MCF 10A (cell line): ENCODE data around the gene NT5DC3. TPM values are rescaled to one million over a fixed set of nuclear protein-coding genes. Genes with fewer than 3 reads are reported as not detected.
A peak's percentile ranks its signal among the peaks of the same experiment; 100 is the strongest.

Experiments used
- BruUV-seq: library from RNA; stranded (reverse); fragments of 400-500 nt; replicated peaks from 2 replicates; lab custom pipeline; 2021; lab: Mats Ljungman, UMichigan
- CTCF ChIA-PET: fragments of 300-600 bp; sonication (Branson Sonifier 250); formaldehyde crosslinking; extraction: SDS; loops from one replicate; lab custom pipeline; 2021; ENCODE audit warnings: antibody characterized with exemption, inconsistent platforms; lab: Yijun Ruan, JAX
- POLR2A ChIA-PET: fragments of 300-600, 350-650 bp; sonication (Branson Sonifier 250); formaldehyde crosslinking; extraction: SDS; loops from one replicate; lab custom pipeline; 2020; ENCODE audit warnings: antibody characterized with exemption, inconsistent platforms; lab: Yijun Ruan, JAX
- DNase-seq: peaks from one replicate; pipeline ENCODE4 v3.0.0-alpha.2; 2018; ENCODE audit not compliant: unreplicated experiment
- H3K27ac Mint-ChIP-seq: one replicate; pipeline ENCODE4 v1.8.0; 2022; ENCODE audit warnings: mild to moderate bottlenecking, low read depth, mixed read lengths; ENCODE audit not compliant: unreplicated experiment
- H3K27me3 Mint-ChIP-seq: one replicate; pipeline ENCODE4 v1.8.0; 2022; ENCODE audit warnings: mixed read lengths; ENCODE audit not compliant: insufficient read depth, unreplicated experiment
- H3K36me3 Mint-ChIP-seq: one replicate; pipeline ENCODE4 v1.8.0; 2022; ENCODE audit warnings: mild to moderate bottlenecking, moderate library complexity, mixed read lengths; ENCODE audit not compliant: insufficient read depth, unreplicated experiment
- H3K4me1 Mint-ChIP-seq: one replicate; pipeline ENCODE4 v1.8.0; 2022; ENCODE audit warnings: mixed read lengths; ENCODE audit not compliant: insufficient read depth, unreplicated experiment
- H3K4me3 Mint-ChIP-seq: one replicate; pipeline ENCODE4 v1.8.0; 2022; ENCODE audit warnings: mild to moderate bottlenecking, moderate library complexity, mixed read lengths; ENCODE audit not compliant: unreplicated experiment
- H3K9me3 Mint-ChIP-seq: one replicate; pipeline ENCODE4 v1.8.0; 2022; ENCODE audit warnings: mixed read lengths; ENCODE audit not compliant: unreplicated experiment
- intact Hi-C: fragments of 100-400 bp; cut with micrococcal nuclease; formaldehyde crosslinking; loops from 2 replicates; pipeline ENCODE4 v1.14.1; 2022
- total RNA-seq: library from RNA; stranded (reverse); gene quantifications from 2 replicates; pipeline ENCODE4 v1.2.3, GENCODE V29; 2022
- TF ChIP-seq, protein P1 (sequence below): fragments of 200-600 bp; IDR thresholded peaks from one replicate; pipeline ENCODE4 v1.8.0; 2022; ENCODE audit warnings: antibody characterized with exemption, mild to moderate bottlenecking; ENCODE audit not compliant: unreplicated experiment

Gene NT5DC3
- total RNA-seq, 1 experiment from 2014 or later, result 15.1 TPM

DNA sequence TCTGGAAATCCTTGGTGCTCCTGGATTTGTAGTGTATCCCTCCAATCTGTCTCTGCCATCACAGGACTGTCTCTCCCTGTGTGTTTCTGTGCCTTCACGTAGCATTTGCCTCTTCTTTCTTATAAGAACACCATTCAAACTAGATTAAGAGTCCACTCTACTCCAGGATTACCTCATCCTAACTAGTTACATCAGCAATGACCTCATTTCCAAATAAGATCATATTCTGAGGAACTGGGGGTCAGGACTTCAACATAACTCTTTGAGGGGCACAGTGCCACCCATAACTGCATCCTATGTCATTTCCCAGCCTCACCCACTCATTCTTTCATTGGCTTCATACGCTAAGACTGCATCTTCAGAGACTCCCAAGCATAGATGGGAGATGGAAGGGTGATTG lies 106.2 kb downstream of the NT5DC3 start:
- TF ChIP-seq, protein P1, sequence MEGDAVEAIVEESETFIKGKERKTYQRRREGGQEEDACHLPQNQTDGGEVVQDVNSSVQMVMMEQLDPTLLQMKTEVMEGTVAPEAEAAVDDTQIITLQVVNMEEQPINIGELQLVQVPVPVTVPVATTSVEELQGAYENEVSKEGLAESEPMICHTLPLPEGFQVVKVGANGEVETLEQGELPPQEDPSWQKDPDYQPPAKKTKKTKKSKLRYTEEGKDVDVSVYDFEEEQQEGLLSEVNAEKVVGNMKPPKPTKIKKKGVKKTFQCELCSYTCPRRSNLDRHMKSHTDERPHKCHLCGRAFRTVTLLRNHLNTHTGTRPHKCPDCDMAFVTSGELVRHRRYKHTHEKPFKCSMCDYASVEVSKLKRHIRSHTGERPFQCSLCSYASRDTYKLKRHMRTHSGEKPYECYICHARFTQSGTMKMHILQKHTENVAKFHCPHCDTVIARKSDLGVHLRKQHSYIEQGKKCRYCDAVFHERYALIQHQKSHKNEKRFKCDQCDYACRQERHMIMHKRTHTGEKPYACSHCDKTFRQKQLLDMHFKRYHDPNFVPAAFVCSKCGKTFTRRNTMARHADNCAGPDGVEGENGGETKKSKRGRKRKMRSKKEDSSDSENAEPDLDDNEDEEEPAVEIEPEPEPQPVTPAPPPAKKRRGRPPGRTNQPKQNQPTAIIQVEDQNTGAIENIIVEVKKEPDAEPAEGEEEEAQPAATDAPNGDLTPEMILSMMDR, result no peak
- no peak overlapping the region for H3K27ac Mint-ChIP-seq
- no peak for DNase-seq
- ChIA-PET POLR2A (no interaction called here), CTCF (interaction anchor here (0.7 kb wide), 1 partner anchor 108 kb away, joined by 3 read pairs; no protein-coding TSS in a partner anchor)
- intact Hi-C loops, result no loop called here
- H3K9me3 Mint-ChIP-seq, result no peaks in the 10 kb centered on the region
- no peaks in the 10 kb centered on the region for H3K36me3 Mint-ChIP-seq
- no peak overlapping the region for H3K4me3 Mint-ChIP-seq
- H3K4me1 Mint-ChIP-seq, result no peaks in the 10 kb centered on the region
- H3K27me3 Mint-ChIP-seq, result peaks cover 21% of the 10 kb centered on the region
- BruUV-seq, result no TSS peak

DNA sequence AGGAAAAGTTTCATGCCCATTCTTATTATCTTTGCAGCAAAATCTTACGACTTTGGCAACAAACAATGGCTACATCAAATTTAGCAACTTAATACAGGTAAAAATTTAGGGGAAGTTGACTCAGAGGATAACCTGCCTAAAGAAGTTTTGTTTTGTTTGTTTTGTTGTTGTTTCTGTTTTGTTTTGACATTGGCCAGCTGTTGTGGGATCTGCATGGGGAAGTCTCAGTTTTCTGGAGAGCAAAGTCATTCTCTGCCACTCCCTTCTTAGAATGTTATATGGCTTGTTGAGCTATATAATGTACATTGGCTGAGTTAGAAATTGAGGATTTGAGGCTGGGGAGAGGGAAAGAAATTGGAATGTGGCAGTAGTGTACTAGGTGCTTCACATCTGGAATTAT lies 109.5 kb downstream of the NT5DC3 start:
- CTCF ChIA-PET, result interaction anchor here (0.6 to 0.9 kb wide), 2 partner anchors 136 to 848 kb away, joined by 3 to 5 read pairs; no protein-coding TSS in a partner anchor

DNA sequence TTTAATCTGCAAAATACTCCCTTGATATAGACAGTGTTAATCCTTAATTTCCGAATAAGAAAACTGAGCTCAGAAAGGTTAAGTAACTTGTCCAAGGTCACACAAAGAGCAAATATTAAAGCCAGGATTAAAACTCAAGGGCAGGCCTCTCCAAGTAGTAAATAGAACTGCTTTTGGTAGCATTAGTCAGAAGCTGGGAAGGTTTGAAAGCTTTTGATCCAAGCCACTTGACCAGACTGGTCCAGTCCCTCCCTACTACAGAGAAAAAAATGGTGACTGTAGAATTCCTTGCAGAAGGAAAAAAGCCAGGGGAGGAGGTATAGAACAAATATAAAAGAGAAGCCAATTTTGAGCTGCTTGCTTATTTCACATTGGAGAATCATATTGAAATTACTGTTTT lies 111.5 kb downstream of the NT5DC3 start:
- TF ChIP-seq, protein P1, result no peak
- H3K4me3 Mint-ChIP-seq, result no peak overlapping the region
- no peaks in the 10 kb centered on the region for H3K9me3 Mint-ChIP-seq
- DNase-seq, result no peak
- intact Hi-C loops, result no loop called here
- no TSS peak for BruUV-seq
- no peaks in the 10 kb centered on the region for H3K4me1 Mint-ChIP-seq
- CTCF ChIA-PET, result interaction anchor here (0.6 to 1.4 kb wide), 2 partner anchors 9 to 22 kb away, joined by 3 read pairs; no protein-coding TSS in a partner anchor
- POLR2A ChIA-PET, result no interaction called here
- H3K27me3 Mint-ChIP-seq, result peaks cover 3% of the 10 kb centered on the region
- no peak overlapping the region for H3K27ac Mint-ChIP-seq
- H3K36me3 Mint-ChIP-seq, result no peaks in the 10 kb centered on the region

More for the DNA sequence above, 109.5 kb downstream of the NT5DC3 start:
- intact Hi-C loops, result no loop called here
- no peak overlapping the region for H3K4me3 Mint-ChIP-seq
- BruUV-seq, result no TSS peak
- no peaks in the 10 kb centered on the region for H3K9me3 Mint-ChIP-seq
- H3K4me1 Mint-ChIP-seq, result no peaks in the 10 kb centered on the region
- H3K36me3 Mint-ChIP-seq, result no peaks in the 10 kb centered on the region
- POLR2A ChIA-PET, result no interaction called here
- peaks cover 21% of the 10 kb centered on the region for H3K27me3 Mint-ChIP-seq
- no peak for DNase-seq
- TF ChIP-seq, protein P1, result no peak
- no peak overlapping the region for H3K27ac Mint-ChIP-seq

DNA sequence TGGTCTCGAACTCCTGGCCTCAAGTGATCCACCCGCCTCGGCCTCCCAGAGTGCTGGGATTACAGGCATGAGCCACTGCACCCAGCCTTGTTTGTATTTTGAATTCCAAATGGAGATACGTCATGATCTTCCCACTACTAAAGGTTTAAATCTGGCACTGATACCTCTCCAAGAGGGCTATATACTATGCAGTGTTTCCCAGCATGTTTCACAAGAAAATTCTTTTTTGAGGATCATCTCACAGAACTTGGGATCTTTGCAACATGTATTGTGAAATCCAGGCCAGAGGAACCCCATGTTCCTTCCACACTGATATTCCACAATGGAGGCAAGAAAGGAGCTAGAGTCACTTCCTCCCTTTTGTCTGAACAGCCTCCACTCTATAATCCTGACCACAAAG lies 112.7 kb downstream of the NT5DC3 start:
- H3K27me3 Mint-ChIP-seq, result no peaks in the 10 kb centered on the region
- DNase-seq, result peak; percentile 24
- no TSS peak for BruUV-seq
- no peaks in the 10 kb centered on the region for H3K36me3 Mint-ChIP-seq
- CTCF ChIA-PET, result interaction anchor here (1.4 kb wide), 1 partner anchor 23 kb away, joined by 3 read pairs; no protein-coding TSS in a partner anchor
- POLR2A ChIA-PET, result no interaction called here
- no peak overlapping the region for H3K4me3 Mint-ChIP-seq
- TF ChIP-seq, protein P1, result no peak
- intact Hi-C loops, result no loop called here
- H3K4me1 Mint-ChIP-seq, result no peaks in the 10 kb centered on the region
- no peaks in the 10 kb centered on the region for H3K9me3 Mint-ChIP-seq
- H3K27ac Mint-ChIP-seq, result no peak overlapping the region
